ENCODE data around the gene SHLD1. TPM values are rescaled to one million over a fixed set of nuclear protein-coding genes. Genes with fewer than 3 reads are reported as not detected.
A peak's percentile ranks its signal among the peaks of the same experiment; 100 is the strongest.

SHLD1 gene
- total RNA-seq, 1 donor from 2014 or later: 7.1 TPM

DNA sequence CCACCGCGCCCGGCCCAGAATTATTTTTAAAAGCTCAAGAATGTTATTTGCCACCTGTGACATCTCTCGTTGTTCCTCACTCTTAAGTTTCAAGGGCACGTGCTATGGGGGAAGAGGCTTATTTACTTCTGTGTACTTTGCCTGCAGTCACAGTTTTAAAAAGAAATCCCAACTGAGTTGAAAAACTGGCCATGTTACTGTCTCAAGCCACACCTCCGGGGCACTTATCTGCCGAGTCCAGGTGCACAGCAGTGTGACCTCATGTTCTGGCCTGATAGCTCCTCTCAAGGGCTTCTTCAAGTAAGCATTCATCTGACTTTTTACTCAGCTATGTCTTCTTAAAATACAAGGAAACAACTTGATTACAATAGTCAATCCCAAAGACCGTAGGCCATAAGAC lies 34.5 kb downstream of the SHLD1 start:
- TF ChIP-seq, protein P1, sequence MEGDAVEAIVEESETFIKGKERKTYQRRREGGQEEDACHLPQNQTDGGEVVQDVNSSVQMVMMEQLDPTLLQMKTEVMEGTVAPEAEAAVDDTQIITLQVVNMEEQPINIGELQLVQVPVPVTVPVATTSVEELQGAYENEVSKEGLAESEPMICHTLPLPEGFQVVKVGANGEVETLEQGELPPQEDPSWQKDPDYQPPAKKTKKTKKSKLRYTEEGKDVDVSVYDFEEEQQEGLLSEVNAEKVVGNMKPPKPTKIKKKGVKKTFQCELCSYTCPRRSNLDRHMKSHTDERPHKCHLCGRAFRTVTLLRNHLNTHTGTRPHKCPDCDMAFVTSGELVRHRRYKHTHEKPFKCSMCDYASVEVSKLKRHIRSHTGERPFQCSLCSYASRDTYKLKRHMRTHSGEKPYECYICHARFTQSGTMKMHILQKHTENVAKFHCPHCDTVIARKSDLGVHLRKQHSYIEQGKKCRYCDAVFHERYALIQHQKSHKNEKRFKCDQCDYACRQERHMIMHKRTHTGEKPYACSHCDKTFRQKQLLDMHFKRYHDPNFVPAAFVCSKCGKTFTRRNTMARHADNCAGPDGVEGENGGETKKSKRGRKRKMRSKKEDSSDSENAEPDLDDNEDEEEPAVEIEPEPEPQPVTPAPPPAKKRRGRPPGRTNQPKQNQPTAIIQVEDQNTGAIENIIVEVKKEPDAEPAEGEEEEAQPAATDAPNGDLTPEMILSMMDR (IDR thresholded peaks at IDR 0.05; ENCODE audit: unreplicated experiment): no peak
- Mint-ChIP-seq H3K4me3 (ENCODE audit: unreplicated experiment) (no peak overlapping the region), H3K27ac (ENCODE audit: unreplicated experiment) (no peak overlapping the region), H3K27me3 (ENCODE audit: unreplicated experiment) (peaks cover 1% of the 10 kb centered on the region), H3K4me1 (ENCODE audit: unreplicated experiment) (peaks cover under 1% of the 10 kb centered on the region), H3K9me3 (ENCODE audit: unreplicated experiment) (no peaks in the 10 kb centered on the region), H3K36me3 (ENCODE audit: low read depth, unreplicated experiment) (peaks cover 4% of the 10 kb centered on the region)
- DNase-seq (ENCODE audit: low spot score): no peak

DNA sequence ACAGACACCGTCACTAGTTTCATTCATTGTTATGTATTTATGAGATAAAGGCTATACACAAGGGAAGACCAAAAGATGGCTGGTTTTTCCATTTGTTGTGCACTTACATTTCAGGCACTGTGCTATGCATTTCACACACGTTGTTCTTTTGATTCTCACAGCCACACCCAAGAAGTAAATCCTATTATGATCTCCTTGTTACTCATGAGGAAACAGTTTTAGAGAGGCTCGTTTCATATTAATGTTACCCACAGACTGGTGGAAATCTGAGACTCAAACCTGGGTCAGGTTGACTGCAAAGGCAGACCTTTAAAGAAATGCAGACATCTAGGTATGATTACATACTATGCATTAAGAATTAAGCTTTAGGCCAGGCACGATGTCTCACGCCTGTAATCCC lies 34.9 kb downstream of the SHLD1 start:
- Mint-ChIP-seq H3K36me3 (ENCODE audit: low read depth, unreplicated experiment) (peaks cover 4% of the 10 kb centered on the region), H3K27me3 (ENCODE audit: unreplicated experiment) (peaks cover 1% of the 10 kb centered on the region), H3K9me3 (ENCODE audit: unreplicated experiment) (no peaks in the 10 kb centered on the region), H3K4me3 (ENCODE audit: unreplicated experiment) (no peak overlapping the region), H3K4me1 (ENCODE audit: unreplicated experiment) (peaks cover 4% of the 10 kb centered on the region), H3K27ac (ENCODE audit: unreplicated experiment) (no peak overlapping the region)
- no peak for DNase-seq (ENCODE audit: low spot score)
- TF ChIP-seq, protein P1 (IDR thresholded peaks at IDR 0.05; ENCODE audit: unreplicated experiment): no peak

DNA sequence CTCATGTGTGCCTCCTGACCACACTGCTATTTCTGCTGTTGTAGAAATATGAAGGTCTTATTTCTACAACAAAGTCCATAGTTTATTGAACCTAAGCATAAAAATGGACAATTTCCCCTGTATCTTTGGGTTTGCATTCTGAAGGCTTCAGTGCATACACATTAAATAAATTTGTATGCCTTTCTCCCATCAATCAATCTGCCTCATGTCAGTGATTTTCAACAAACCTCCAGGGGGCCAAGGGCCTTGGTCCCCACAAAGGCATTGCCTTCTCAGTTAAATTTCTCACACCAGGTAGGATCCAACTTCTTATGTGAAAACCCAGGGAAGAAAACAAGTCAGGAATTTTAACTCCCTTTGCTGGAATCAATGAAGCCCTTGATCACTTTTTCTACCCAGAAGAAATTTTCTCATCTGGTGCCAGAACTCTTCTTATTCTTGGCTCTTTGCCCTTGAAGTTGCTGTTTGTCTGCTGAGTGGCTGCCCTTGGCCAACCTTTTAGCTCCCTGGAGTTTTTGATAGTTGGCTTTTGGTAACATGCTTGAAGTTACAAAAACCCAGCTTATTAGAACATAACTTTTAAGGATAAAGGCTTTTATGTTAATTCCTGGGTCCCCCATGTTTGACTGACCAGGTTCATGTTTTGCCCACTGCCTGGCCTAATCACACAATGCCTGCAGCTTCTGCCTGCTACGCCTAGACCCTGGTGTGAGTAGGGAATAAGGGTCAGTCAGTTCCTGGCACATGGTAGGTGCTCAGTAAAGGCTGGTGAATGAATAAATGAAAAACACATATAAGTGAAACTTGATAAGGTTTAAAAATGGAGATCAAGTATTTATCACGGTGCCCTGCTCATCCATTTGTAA lies 37.0 kb downstream of the SHLD1 start:
- peaks cover 4% of the 10 kb centered on the region for H3K36me3 Mint-ChIP-seq (ENCODE audit: low read depth, unreplicated experiment)
- H3K27me3 Mint-ChIP-seq (ENCODE audit: unreplicated experiment): peaks cover 1% of the 10 kb centered on the region
- H3K27ac Mint-ChIP-seq (ENCODE audit: unreplicated experiment): no peak overlapping the region
- H3K9me3 Mint-ChIP-seq (ENCODE audit: unreplicated experiment): no peaks in the 10 kb centered on the region
- TF ChIP-seq, protein P1 (IDR thresholded peaks at IDR 0.05; ENCODE audit: unreplicated experiment): no peak
- DNase-seq (ENCODE audit: low spot score): no peak
- H3K4me1 Mint-ChIP-seq (ENCODE audit: unreplicated experiment): peaks cover 5% of the 10 kb centered on the region
- H3K4me3 Mint-ChIP-seq (ENCODE audit: unreplicated experiment): no peak overlapping the region

DNA sequence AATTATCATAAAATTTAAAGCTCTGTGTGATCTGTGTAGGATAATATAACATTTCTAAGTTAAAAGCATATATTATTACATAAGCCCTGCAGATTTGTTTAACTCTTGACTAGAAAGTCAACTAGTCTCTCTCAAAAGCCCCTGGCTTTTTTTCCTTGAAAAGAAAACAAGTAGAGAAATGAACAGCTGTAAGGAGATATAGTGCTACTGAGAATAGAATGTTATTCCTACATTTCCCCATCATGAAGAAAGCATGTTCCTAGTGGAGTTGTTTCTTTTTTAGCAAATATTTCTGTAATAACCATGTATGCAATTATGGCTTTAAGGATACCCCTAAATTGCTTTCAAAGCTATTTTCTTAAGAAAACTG lies 37.6 kb downstream of the SHLD1 start:
- H3K4me1 Mint-ChIP-seq (ENCODE audit: unreplicated experiment): peaks cover 5% of the 10 kb centered on the region
- H3K36me3 Mint-ChIP-seq (ENCODE audit: low read depth, unreplicated experiment): peaks cover 2% of the 10 kb centered on the region
- H3K9me3 Mint-ChIP-seq (ENCODE audit: unreplicated experiment): no peaks in the 10 kb centered on the region
- no peak for DNase-seq (ENCODE audit: low spot score)
- TF ChIP-seq, protein P1 (IDR thresholded peaks at IDR 0.05; ENCODE audit: unreplicated experiment): no peak
- H3K27me3 Mint-ChIP-seq (ENCODE audit: unreplicated experiment): peaks cover 1% of the 10 kb centered on the region
- no peak overlapping the region for H3K27ac Mint-ChIP-seq (ENCODE audit: unreplicated experiment)
- H3K4me3 Mint-ChIP-seq (ENCODE audit: unreplicated experiment): no peak overlapping the region

DNA sequence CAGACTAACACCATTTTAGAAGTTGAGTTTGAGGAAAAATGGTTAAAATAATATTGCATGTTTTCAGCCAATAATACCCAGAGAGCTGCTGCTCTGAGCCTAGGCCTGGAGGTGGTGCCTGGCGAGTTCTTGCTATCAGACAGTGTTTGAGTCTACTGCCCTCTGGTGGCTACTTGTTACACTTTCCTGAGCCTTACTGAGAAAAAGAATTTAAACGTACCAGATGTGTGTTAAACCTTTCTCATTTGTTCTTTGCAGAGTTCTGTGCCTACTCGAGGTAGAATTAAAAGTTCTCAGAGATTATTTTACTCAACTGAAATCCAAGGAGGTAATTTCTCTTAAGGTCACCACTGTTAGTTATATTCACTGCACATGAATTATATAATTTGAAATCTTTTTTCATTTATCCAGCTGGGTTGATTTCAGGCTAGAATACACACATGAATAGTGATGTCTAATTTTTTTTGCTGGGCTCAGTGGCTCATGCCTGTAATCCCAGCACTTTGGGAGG lies 38.2 kb downstream of the SHLD1 start:
- peak; percentile 73 for DNase-seq (ENCODE audit: low spot score)
- H3K4me3 Mint-ChIP-seq (ENCODE audit: unreplicated experiment): no peak overlapping the region
- peaks cover 5% of the 10 kb centered on the region for H3K4me1 Mint-ChIP-seq (ENCODE audit: unreplicated experiment)
- H3K27ac Mint-ChIP-seq (ENCODE audit: unreplicated experiment): no peak overlapping the region
- H3K36me3 Mint-ChIP-seq (ENCODE audit: low read depth, unreplicated experiment): no peaks in the 10 kb centered on the region
- peaks cover 1% of the 10 kb centered on the region for H3K27me3 Mint-ChIP-seq (ENCODE audit: unreplicated experiment)
- no peaks in the 10 kb centered on the region for H3K9me3 Mint-ChIP-seq (ENCODE audit: unreplicated experiment)
- TF ChIP-seq, protein P1 (IDR thresholded peaks at IDR 0.05; ENCODE audit: unreplicated experiment): peak; percentile 91
